Fibroblast of lung (primary cell): ENCODE data around the gene CDH24.

ENCODE experiments used
- EZH2 ChIP-seq: IDR thresholded peaks from 2 replicates; pipeline ENCODE4 v1.5.1; 2012; ENCODE audit warnings: low read length, control low read depth, mild to moderate bottlenecking; ENCODE audit errors: missing control alignments
- TF ChIP-seq, protein P1 (sequence below), 2 donors: IDR thresholded peaks in 1 of 2; conservative IDR thresholded peaks in 1 of 2; 1 replicate in 1 of 2; 2 replicates in 1 of 2; pipeline ENCODE4 v1.5.1; 2011 to 2012; ENCODE audit warnings: low read length in 2 of 2, control low read depth in 1 of 2, inconsistent platforms in 1 of 2, low read depth in 1 of 2, mild to moderate bottlenecking in 1 of 2

DNA sequence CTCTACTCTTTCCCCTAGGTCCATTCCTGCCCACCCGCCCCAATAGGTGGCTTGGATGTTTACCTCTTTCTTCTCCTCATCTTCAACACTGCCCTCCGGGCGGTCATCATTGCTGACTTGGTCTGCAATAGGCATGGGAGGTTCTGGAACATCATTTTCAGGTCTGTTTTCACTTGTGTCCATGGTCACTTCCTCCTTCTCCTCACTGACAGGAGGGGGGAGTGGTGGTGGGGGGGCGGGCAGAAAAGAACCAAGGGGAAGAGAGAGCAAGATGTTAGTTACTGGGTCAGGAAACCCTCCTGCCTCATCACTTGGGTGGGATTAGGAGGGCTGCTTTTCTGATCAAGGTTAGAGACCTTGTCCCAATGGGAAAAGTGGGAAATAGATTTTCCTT is 12.1 kb upstream of the CDH24 start:
- TF ChIP-seq, protein P1, sequence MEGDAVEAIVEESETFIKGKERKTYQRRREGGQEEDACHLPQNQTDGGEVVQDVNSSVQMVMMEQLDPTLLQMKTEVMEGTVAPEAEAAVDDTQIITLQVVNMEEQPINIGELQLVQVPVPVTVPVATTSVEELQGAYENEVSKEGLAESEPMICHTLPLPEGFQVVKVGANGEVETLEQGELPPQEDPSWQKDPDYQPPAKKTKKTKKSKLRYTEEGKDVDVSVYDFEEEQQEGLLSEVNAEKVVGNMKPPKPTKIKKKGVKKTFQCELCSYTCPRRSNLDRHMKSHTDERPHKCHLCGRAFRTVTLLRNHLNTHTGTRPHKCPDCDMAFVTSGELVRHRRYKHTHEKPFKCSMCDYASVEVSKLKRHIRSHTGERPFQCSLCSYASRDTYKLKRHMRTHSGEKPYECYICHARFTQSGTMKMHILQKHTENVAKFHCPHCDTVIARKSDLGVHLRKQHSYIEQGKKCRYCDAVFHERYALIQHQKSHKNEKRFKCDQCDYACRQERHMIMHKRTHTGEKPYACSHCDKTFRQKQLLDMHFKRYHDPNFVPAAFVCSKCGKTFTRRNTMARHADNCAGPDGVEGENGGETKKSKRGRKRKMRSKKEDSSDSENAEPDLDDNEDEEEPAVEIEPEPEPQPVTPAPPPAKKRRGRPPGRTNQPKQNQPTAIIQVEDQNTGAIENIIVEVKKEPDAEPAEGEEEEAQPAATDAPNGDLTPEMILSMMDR (conservative IDR thresholded peaks at IDR 0.05 in 1 of 2, IDR thresholded peaks at IDR 0.05 in 1 of 2; ENCODE audit: low read depth in 1 of 2, low read length in 2 of 2), result no peak
- TF ChIP-seq EZH2, result no peak
